GM12872 (cell line): Measurements from ENCODE around the gene PLEKHG4B.

ENCODE experiments used
- TF ChIP-seq, protein P1 (sequence below): IDR thresholded peaks from 3 replicates; pipeline ENCODE4 v1.5.1; 2011; ENCODE audit warnings: low read depth, mild to moderate bottlenecking, low read length, moderate library complexity; ENCODE audit not compliant: insufficient read depth

PLEKHG4B gene

GRCh38 chr5:147751-148150 lies 55.8 kb downstream of the PLEKHG4B start:
- TF ChIP-seq, protein P1, sequence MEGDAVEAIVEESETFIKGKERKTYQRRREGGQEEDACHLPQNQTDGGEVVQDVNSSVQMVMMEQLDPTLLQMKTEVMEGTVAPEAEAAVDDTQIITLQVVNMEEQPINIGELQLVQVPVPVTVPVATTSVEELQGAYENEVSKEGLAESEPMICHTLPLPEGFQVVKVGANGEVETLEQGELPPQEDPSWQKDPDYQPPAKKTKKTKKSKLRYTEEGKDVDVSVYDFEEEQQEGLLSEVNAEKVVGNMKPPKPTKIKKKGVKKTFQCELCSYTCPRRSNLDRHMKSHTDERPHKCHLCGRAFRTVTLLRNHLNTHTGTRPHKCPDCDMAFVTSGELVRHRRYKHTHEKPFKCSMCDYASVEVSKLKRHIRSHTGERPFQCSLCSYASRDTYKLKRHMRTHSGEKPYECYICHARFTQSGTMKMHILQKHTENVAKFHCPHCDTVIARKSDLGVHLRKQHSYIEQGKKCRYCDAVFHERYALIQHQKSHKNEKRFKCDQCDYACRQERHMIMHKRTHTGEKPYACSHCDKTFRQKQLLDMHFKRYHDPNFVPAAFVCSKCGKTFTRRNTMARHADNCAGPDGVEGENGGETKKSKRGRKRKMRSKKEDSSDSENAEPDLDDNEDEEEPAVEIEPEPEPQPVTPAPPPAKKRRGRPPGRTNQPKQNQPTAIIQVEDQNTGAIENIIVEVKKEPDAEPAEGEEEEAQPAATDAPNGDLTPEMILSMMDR = no peak

- TF ChIP-seq, protein P1 = no peak
Measured at GRCh38 chr5:149745-150485, 57.9 kb downstream of the PLEKHG4B start.

DNA sequence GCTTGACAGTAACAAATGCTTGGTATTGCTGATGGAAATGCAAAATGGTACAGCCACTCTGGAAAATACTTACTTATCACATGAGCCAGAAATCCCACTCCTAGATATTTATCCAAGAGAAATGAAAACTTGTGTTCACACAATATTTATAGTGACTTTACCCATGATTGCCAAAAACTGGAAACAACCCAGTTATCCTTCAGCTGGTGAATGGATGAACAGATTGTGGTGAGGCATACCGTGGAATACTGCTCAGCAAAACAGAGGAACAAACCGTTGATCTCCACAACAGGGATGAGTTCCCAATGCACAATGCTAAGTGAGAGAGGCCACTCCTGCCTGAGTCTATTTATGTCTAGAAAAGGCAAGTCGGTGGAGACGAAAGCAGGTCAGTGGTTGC lies 58.8 kb downstream of the PLEKHG4B start:
- TF ChIP-seq, protein P1 = no peak

DNA sequence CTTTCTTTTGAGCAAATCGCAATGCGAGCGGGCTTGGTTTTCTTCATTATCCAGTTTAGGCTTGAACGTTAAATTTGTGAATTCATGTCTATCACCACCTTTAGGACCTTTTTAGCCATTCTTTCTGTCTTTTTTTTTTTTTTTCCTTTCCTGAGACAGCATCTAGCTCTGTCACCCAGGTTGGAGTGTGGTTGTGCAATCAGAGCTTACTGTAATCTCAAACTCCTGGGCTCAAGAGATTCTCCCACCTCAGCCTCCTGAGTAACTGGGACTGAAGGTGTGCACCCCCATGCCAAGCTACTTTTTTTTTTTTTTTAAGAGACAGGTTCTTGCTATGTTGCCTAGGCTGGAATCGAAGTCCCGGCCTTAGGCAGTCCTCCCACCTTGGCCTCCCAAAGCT lies 60.1 kb downstream of the PLEKHG4B start:
- TF ChIP-seq, protein P1 = no peak

GRCh38 chr5:153256-153655 lies 61.3 kb downstream of the PLEKHG4B start:
- TF ChIP-seq, protein P1 = no peak

DNA sequence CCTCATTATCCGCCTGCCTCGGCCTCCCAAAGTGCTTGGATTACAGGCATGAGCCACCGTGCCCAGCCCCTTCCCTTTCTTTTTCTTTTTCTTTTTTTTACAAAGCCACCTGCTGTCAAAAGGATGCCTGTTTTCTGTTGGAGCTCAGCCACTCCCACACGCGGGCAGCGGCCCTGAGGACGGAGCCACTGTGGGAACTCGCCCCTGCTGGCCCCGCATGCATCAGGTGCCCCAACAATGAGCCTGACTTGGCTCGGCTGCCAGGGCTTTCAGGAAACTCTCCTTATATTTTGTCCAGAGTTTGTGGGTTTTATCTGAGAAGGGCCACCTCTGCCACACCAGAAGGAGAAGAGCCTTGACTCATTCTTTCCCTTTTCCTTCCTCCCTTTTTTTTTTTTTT lies 62.3 kb downstream of the PLEKHG4B start:
- TF ChIP-seq, protein P1 = no peak

- TF ChIP-seq, protein P1 = no peak
Measured at GRCh38 chr5:154826-155225, 62.9 kb downstream of the PLEKHG4B start.
